CD4-positive, alpha-beta T cell treated with Interleukin-6 at 100 ng/mL for 8 hours (primary cell): ENCODE results near the gene GALM.
A peak's percentile ranks its signal among the peaks of the same experiment; 100 is the strongest.
"Not testable (repeated sequence)": the region's sequence is repeated elsewhere in the genome, so short reads cannot be mapped to it uniquely, and the experiment has no call there.

ENCODE experiments used
- DNase-seq: peaks from one replicate; pipeline ENCODE4 v3.0.0-alpha.2; 2020; ENCODE audit warnings: mixed read lengths, low spot score

The GALM gene

DNA sequence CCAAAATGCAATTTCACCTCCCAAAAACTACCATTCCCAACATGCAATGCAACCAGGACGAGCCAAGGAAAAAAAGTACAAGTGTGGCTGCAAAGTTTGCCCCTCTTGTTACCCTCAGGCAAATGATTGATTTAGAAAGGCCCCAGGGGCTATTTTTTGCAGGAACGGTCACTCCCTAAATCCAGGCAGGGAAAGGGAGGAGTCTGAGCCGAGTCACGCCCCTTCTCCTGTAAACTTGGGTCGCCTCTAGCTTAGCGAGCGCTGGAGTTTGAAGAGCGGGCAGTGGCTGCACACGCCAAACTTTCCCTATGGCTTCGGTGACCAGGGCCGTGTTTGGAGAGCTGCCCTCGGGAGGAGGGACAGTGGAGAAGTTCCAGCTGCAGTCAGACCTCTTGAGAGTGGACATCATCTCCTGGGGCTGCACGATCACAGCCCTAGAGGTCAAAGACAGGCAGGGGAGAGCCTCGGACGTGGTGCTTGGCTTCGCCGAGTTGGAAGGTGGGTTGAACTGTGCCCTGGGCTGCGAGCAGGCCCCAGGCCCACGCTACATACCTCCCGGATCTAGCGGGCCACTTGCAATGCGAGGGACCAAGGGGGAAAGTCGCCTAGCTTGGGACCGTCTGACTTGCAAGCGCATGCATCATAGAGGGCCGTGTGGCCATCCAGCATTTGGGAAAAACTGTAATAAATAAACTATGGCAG lies at the start of gene GALM:
Gene GALM, plus strand, starts transcription at position 261 of the 702 bp plus-strand sequence. Its CDS starts 48 bp downstream, at position 309.
- peak; percentile 50 for DNase-seq

- no peak for DNase-seq
Measured at GRCh38 chr2:38617301-38617700, 48.6 kb upstream of the GALM start.

- DNase-seq: no peak
Measured at GRCh38 chr2:38619458-38620164, 46.3 kb upstream of the GALM start.

GRCh38 chr2:38620282-38620977 lies 45.5 kb upstream of the GALM start:
- no peak for DNase-seq

DNA sequence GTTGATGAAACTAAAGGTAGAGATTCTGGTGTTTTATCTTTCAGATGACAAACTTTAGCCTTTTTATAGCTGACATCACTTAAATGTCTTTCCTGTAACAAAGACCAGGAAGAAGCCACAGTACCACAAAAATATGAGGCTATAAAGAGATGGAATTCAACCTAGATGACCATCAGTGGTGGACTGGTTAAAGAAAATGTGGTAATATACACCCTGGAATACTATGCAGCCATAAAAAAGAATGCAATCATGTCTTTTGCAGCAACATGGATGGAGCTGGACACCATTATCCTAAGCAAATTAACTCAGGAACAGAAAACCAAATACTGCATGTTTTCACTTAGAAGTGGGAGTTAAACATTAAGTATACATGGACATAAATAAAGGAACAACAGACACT lies 44.9 kb upstream of the GALM start:
- no peak for DNase-seq

- DNase-seq: no peak
Measured at GRCh38 chr2:38622210-38622609, 43.7 kb upstream of the GALM start.

GRCh38 chr2:38626326-38627035 lies 39.4 kb upstream of the GALM start:
- DNase-seq: peak; percentile 75

DNA sequence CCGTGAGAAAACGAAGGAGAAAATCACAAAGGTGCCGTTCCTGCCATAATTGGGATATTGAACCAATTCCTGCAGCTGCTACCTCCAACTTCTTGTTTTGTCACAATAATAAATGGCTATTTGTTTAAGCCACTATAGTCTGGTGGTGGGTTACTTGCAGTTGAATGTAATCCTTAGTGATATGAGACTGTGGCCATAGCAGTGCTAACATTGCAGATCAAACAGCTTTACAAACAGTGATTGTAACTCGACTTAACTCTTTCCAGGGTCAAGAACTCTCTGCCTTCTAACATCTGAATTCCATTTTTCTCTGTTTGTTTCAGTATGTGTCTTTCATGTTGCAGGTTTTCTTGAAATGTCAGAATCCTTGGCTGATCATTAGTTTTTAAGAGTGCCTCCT lies 38.5 kb upstream of the GALM start:
- DNase-seq: no peak

GRCh38 chr2:38629684-38630083 lies 36.2 kb upstream of the GALM start:
- no peak for DNase-seq

DNA sequence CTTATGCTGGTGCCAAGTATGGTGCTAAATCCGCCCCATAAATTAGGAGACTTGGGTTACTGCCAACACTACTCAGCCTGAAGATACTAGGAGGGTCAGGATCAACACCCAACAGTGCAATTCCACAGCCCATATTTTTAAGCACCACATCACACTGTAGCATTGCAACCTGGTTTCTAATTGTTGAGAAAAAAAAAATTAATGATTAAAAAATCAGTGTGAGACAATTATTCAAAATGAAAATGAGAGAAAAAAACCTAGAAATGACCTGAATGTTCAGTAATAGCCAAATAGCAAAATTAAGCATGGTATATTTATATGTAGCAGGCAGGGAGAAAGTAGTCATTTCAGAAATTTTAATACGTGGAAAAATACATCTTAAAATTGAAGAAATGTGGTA lies 33.9 kb upstream of the GALM start:
- no peak for DNase-seq

- no peak for DNase-seq
Measured at GRCh38 chr2:38632980-38633379, 32.9 kb upstream of the GALM start.

GRCh38 chr2:38633895-38634294 lies 32.0 kb upstream of the GALM start:
- no peak for DNase-seq

DNA sequence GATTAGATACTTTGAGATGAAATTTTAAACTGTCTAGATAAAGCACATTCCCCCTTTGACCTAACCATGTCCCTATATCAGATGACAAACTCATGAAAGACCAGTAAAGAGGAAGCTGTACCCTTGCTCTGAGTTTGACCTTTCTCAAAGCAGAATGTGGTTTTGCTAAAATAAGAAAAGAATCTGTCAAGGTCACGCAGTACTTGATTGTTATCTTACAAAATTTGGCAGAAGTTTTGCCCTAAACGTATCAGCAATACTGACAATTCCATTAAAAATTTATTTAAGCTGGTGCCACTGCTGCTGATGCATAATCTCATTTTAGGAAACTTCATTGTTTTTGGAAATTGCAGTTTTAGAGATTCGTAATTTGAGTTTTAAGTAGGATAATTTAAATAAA lies 31.2 kb upstream of the GALM start:
- DNase-seq: no peak

DNA sequence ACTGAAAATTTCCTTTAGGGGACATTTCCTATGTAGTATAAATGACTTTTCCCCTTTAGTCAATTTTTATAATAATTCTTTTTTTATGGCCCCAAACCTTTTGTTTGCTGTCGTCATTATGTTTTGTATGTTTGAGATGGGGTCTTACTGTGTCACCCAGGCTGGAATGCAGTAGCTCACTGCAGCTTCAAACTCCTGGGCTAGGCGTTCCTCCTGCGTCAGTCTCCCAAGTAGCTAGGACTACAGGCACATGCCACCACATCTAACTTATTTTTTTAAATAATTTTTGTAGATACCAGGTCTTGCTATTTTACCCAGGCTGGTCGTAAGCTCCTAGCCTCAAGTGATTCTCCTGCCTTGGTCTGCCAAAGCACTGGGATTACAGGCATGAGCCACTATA lies 30.8 kb upstream of the GALM start:
- DNase-seq: no peak

DNA sequence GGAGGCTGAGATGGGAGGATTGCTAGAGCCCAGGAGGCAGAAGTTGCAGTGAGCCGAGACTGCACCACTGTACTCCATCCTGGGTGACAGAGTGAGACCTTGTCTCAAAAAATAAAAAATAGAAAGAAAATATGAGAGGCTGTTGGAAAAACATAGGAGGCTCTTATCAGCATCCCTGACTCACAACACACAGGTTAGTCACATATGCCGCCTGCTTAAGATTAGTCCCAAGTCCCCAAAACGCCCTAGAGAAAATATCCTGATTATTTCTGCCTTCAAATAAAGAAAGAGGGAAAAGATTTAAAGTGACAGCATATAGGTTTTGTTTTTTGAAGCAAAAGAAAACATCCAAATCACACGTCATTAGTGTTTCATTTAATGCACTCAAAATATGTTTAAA lies 29.8 kb upstream of the GALM start:
- DNase-seq: no peak

DNA sequence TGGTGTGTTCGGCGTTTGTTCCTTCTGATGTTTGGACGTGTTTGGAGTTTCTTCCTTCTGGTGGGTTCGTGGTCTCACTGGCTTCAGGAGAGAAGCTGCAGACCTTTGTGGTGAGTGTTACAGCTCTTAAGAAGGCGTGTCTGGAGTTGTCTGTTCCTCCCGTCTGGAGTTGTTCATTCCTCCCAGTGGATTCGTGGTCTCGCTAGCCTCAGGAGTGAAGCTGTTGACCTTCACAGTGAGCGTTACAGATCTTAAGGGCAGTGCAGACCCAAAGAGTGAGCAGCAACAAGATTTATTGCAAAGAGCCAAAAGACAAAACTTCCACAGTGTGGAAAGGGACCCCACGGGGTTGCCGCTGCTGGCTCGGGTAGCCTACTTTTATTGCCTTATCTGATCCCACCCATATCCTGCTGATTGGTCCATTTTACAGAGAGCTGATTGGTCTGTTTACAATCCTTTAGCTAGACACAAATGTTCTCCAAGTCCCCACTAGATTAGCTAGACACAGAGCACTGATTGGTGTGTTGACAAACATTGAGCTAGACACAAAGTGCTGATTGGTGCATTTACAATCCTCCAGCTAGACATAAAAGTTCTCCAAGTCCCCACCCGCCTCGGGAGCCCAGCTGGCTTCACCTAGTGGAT lies 23.4 kb upstream of the GALM start:
- DNase-seq: not testable (repeated sequence)

- DNase-seq: no peak
Measured at GRCh38 chr2:38643021-38643671, 22.8 kb upstream of the GALM start.

- peak; percentile 53 for DNase-seq
Measured at GRCh38 chr2:38643683-38644511, 22.0 kb upstream of the GALM start.

GRCh38 chr2:38648107-38648761 lies 17.7 kb upstream of the GALM start:
- no peak for DNase-seq

DNA sequence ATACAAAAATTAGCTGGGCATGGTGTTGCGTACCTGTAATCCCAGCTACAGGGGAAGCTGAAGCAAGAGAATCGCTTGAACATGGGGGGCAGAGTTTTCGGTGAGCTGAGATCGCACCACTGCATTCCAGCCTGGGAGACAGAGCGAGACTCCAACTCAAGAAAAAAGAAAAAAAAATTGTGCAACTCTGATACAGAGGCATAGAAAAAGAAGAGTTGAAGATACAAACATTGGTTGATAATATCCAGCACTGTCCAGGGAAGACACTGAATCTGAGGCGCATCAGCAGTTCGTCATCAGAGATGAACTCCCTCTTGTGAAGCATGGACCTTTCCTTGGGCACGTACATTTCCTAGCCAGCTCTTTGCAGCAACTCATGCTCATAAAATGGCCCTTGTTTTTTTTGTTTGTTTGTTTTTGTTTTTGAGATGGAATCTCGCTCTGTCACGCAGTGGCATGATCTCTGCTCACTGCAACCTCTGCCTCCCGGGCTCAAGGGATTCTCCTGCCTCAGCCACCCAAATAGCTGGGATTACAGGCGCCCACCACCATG lies 16.7 kb upstream of the GALM start:
- DNase-seq: no peak
